Neural progenitor cell (in vitro differentiated cells): ENCODE measurements around the gene PSTPIP1. TPM values are rescaled to one million over a fixed set of nuclear protein-coding genes. Genes with fewer than 3 reads are reported as not detected.

Experiments used
- DNase-seq: peaks from one replicate; pipeline ENCODE4 v3.0.0-alpha.2; 2016; ENCODE audit warnings: low spot score
- H2AFZ ChIP-seq: fragments of 200-600 bp; sonication (generic); replicated peaks from 2 replicates; pipeline ENCODE4 v1.6.1; 2016; ENCODE audit warnings: antibody characterized with exemption
- H3F3A ChIP-seq: fragments of 200-600 bp; sonication (generic); 2 replicates; pipeline ENCODE4 v1.6.1; 2016; ENCODE audit warnings: antibody characterized with exemption, low read depth
- H3K27ac ChIP-seq: fragments of 200-600 bp; sonication (generic); 2 replicates; pipeline ENCODE4 v1.5.1; 2016; ENCODE audit warnings: mild to moderate bottlenecking
- H3K27me3 ChIP-seq: fragments of 200-600 bp; sonication (generic); 2 replicates; pipeline ENCODE4 v1.6.1; 2016; ENCODE audit warnings: mild to moderate bottlenecking, moderate library complexity
- H3K36me3 ChIP-seq: fragments of 200-600 bp; sonication (generic); 2 replicates; pipeline ENCODE4 v1.5.1; 2016
- H3K4me1 ChIP-seq: fragments of 200-600 bp; sonication (generic); 2 replicates; pipeline ENCODE4 v1.6.1; 2016; ENCODE audit warnings: mixed run types
- H3K4me2 ChIP-seq: fragments of 200-600 bp; sonication (generic); 2 replicates; pipeline ENCODE4 v1.6.1; 2016
- H3K4me3 ChIP-seq: fragments of 200-600 bp; sonication (generic); 2 replicates; pipeline ENCODE4 v1.5.1; 2016
- H3K79me2 ChIP-seq: fragments of 200-600 bp; sonication (generic); 2 replicates; pipeline ENCODE4 v1.6.1; 2016; ENCODE audit warnings: low read depth
- H3K9ac ChIP-seq: fragments of 200-600 bp; sonication (generic); 2 replicates; pipeline ENCODE4 v1.6.1; 2016
- H3K9me3 ChIP-seq: fragments of 200-600 bp; sonication (generic); 2 replicates; pipeline ENCODE4 v1.5.1; 2016; ENCODE audit warnings: low read depth
- H4K20me1 ChIP-seq: fragments of 200-600 bp; sonication (generic); 2 replicates; pipeline ENCODE4 v1.6.1; 2016; ENCODE audit warnings: low read depth
- H3K27ac Mint-ChIP-seq: 3 replicates; pipeline ENCODE4 v1.8.0; 2021; ENCODE audit warnings: mixed read lengths
- H3K27me3 Mint-ChIP-seq: 2 replicates; pipeline ENCODE4 v1.8.0; 2022; ENCODE audit warnings: low read depth, mild to moderate bottlenecking, inconsistent platforms, moderate library complexity, mixed read lengths; ENCODE audit not compliant: insufficient read depth
- H3K36me3 Mint-ChIP-seq: 3 replicates; pipeline ENCODE4 v1.8.0; 2021; ENCODE audit warnings: mixed read lengths
- H3K4me1 Mint-ChIP-seq: 3 replicates; pipeline ENCODE4 v1.8.0; 2021; ENCODE audit warnings: mixed read lengths
- H3K4me3 Mint-ChIP-seq: 3 replicates; pipeline ENCODE4 v1.8.0; 2021; ENCODE audit warnings: mild to moderate bottlenecking, moderate library complexity, mixed read lengths
- H3K9me3 Mint-ChIP-seq: 3 replicates; pipeline ENCODE4 v1.8.0; 2020; ENCODE audit warnings: mixed read lengths
- EZH2 ChIP-seq: fragments of 200-600 bp; sonication (generic); IDR thresholded peaks from 2 replicates; pipeline ENCODE4 v1.6.1; 2017; ENCODE audit warnings: antibody characterized with exemption, mild to moderate bottlenecking, moderate library complexity
- EZH2phosphoT487 ChIP-seq: fragments of 200-600 bp; sonication (generic); IDR thresholded peaks from 2 replicates; pipeline ENCODE4 v1.6.1; 2017; ENCODE audit warnings: antibody characterized with exemption
- total RNA-seq: library from RNA; depleted of rRNA; stranded (reverse); fragments of >200 nt; gene quantifications from 2 replicates; pipeline ENCODE4 v1.2.3, GENCODE V29; 2015; ENCODE audit warnings: low replicate concordance
- TF ChIP-seq, protein P1 (sequence below): fragments of 200-600 bp; sonication (generic); IDR thresholded peaks from 2 replicates; pipeline ENCODE4 v1.5.1; 2017; ENCODE audit warnings: antibody characterized with exemption, mild to moderate bottlenecking

PSTPIP1 gene
- total RNA-seq, 1 donor from 2014 or later, result 0.19 TPM

DNA sequence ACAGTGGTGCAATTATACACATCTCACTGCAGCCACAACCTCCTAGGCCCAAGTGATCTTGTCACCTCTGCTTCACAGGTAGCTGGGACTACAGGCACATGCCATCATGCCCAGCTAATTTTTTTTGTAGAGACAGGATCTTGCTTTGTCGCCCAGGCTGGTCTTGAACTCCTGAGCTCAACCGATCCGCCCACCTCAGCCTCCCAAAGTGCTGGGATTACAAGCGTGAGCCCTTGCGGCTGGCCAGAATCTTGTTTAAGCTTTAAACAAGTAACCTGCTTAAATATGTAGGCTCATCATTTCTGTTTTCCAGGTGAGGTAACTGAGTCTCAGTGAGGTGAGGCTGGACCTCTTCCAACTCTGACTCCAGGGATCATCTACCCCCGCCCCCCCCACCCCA is 7.7 kb upstream of the PSTPIP1 start:
- peaks cover 10% of the 10 kb centered on the region for H3K27me3 Mint-ChIP-seq
- Histone ChIP-seq H3K27ac (no peak overlapping the region), H3K27me3 (no peaks in the 10 kb centered on the region), H3F3A (peaks cover 9% of the 10 kb centered on the region), H3K79me2 (no peaks in the 10 kb centered on the region), H3K4me1 (peaks cover 19% of the 10 kb centered on the region), H3K36me3 (no peaks in the 10 kb centered on the region), H3K9ac (no peak overlapping the region), H2AFZ (no peak overlapping the region), H3K4me2 (no peak overlapping the region), H4K20me1 (no peaks in the 10 kb centered on the region), H3K9me3 (no peaks in the 10 kb centered on the region), H3K4me3 (no peak overlapping the region)
- no peak for DNase-seq
- no peaks in the 10 kb centered on the region for H3K36me3 Mint-ChIP-seq
- H3K27ac Mint-ChIP-seq, result no peak overlapping the region
- peaks cover 24% of the 10 kb centered on the region for H3K4me1 Mint-ChIP-seq
- no peaks in the 10 kb centered on the region for H3K9me3 Mint-ChIP-seq
- no peak for TF ChIP-seq EZH2
- TF ChIP-seq, protein P1, sequence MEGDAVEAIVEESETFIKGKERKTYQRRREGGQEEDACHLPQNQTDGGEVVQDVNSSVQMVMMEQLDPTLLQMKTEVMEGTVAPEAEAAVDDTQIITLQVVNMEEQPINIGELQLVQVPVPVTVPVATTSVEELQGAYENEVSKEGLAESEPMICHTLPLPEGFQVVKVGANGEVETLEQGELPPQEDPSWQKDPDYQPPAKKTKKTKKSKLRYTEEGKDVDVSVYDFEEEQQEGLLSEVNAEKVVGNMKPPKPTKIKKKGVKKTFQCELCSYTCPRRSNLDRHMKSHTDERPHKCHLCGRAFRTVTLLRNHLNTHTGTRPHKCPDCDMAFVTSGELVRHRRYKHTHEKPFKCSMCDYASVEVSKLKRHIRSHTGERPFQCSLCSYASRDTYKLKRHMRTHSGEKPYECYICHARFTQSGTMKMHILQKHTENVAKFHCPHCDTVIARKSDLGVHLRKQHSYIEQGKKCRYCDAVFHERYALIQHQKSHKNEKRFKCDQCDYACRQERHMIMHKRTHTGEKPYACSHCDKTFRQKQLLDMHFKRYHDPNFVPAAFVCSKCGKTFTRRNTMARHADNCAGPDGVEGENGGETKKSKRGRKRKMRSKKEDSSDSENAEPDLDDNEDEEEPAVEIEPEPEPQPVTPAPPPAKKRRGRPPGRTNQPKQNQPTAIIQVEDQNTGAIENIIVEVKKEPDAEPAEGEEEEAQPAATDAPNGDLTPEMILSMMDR, result no peak
- no peak for TF ChIP-seq EZH2phosphoT487
- no peak overlapping the region for H3K4me3 Mint-ChIP-seq

DNA sequence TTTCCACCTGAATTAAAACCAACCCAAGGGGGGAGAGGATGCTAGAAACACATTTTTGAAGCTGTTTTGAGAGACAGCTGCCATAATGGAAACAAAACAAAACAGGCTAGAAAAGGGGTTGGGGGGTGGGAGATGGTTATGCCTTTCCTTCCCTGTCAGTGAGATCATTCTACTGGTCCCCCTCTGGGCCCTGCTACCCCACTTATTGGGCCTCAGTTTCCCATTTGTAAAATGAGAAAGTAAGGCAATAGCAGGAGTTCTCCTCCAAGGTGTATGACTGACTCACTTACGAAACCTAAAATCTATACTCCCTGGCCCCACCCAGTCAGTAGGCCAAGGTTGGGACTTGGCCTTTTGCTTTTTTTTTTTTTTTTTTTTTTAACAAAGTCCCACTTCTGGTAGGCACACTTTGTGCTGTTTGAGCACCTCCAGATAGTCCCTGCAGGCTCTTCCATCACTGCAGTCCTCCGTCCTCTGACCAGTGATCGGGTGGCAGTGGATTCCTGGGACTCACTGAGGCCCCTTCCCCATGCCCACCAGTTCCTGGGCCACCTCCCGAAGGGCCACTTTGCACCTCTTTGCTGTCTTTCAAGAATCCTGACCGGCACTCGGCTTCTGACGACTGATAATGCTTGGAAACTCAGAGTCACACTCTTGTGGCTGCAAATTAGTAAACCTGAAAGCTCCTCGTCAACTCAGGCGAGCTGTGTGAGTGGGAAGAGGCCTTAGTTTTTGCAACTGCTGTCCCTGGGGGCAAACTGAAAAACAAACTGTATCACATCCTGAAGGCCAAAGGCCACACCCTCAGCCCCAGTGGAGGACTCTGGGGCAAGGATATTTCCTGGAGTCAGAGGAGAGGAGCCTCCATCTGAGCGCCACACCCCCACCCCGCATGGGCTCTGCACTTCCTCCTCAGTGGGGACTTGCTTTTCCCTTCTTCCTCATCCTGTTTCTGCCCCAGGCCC is 6.7 kb upstream of the PSTPIP1 start:
- TF ChIP-seq EZH2 (no peak), EZH2phosphoT487 (no peak)
- TF ChIP-seq, protein P1, result no peak
- Histone ChIP-seq H3K4me1 (peaks cover 11% of the 10 kb centered on the region), H3K9ac (no peak overlapping the region), H4K20me1 (no peaks in the 10 kb centered on the region), H3K4me2 (no peak overlapping the region), H3K79me2 (no peaks in the 10 kb centered on the region), H3K9me3 (no peaks in the 10 kb centered on the region), H3K36me3 (no peaks in the 10 kb centered on the region), H2AFZ (peak overlapping the region; percentile 85), H3F3A (peaks cover 9% of the 10 kb centered on the region), H3K27me3 (no peaks in the 10 kb centered on the region), H3K27ac (no peak overlapping the region), H3K4me3 (no peak overlapping the region)
- H3K4me3 Mint-ChIP-seq, result no peak overlapping the region
- peaks cover 18% of the 10 kb centered on the region for H3K4me1 Mint-ChIP-seq
- H3K27ac Mint-ChIP-seq, result peak overlapping the region; percentile 91
- peaks cover 8% of the 10 kb centered on the region for H3K27me3 Mint-ChIP-seq
- H3K9me3 Mint-ChIP-seq, result no peaks in the 10 kb centered on the region
- DNase-seq, result no peak
- H3K36me3 Mint-ChIP-seq, result no peaks in the 10 kb centered on the region

GRCh38 chr15:76988867-76989780 is 5.8 kb upstream of the PSTPIP1 start:
- no peaks in the 10 kb centered on the region for H3F3A ChIP-seq
- Mint-ChIP-seq H3K9me3 (no peaks in the 10 kb centered on the region), H3K36me3 (no peaks in the 10 kb centered on the region), H3K4me3 (no peak overlapping the region), H3K27ac (peak overlapping the region; percentile 91), H3K4me1 (peaks cover 9% of the 10 kb centered on the region), H3K27me3 (peaks cover 8% of the 10 kb centered on the region)
- no peaks in the 10 kb centered on the region for H3K9me3 ChIP-seq
- H3K4me2 ChIP-seq, result no peak overlapping the region
- TF ChIP-seq EZH2, result no peak
- TF ChIP-seq, protein P1, result no peak
- TF ChIP-seq EZH2phosphoT487, result no peak
- no peak overlapping the region for H3K9ac ChIP-seq
- no peaks in the 10 kb centered on the region for H3K79me2 ChIP-seq
- H3K4me3 ChIP-seq, result no peak overlapping the region
- H4K20me1 ChIP-seq, result no peaks in the 10 kb centered on the region
- H3K4me1 ChIP-seq, result peaks cover 3% of the 10 kb centered on the region
- no peaks in the 10 kb centered on the region for H3K36me3 ChIP-seq
- no peak overlapping the region for H3K27ac ChIP-seq
- H3K27me3 ChIP-seq, result no peaks in the 10 kb centered on the region
- DNase-seq, result no peak
- H2AFZ ChIP-seq, result peak overlapping the region; percentile 85
